Mucosa of rectum (tissue), 2 donors: ENCODE measurements around the gene DDX31.

Experiments used
- H3K27ac ChIP-seq, 2 donors: one replicate each; pipeline ENCODE4 v1.7.0; 2013; ENCODE audit warnings: inconsistent platforms in 2 of 2, low read depth in 2 of 2, low read length in 2 of 2
- H3K27me3 ChIP-seq, 2 donors: one replicate each; pipeline ENCODE4 v1.7.0; 2013; ENCODE audit warnings: low read length in 2 of 2; ENCODE audit not compliant: control insufficient read depth in 2 of 2, insufficient read depth in 2 of 2
- H3K36me3 ChIP-seq, 2 donors: one replicate each; pipeline ENCODE4 v1.7.0; 2013; ENCODE audit warnings: low read length in 2 of 2; ENCODE audit not compliant: control insufficient read depth in 2 of 2, insufficient read depth in 2 of 2
- H3K4me1 ChIP-seq, 2 donors: one replicate each; pipeline ENCODE4 v1.7.0; 2013; ENCODE audit warnings: low read length in 2 of 2, mild to moderate bottlenecking in 1 of 2; ENCODE audit not compliant: control insufficient read depth in 2 of 2, insufficient read depth in 2 of 2
- H3K4me3 ChIP-seq, 2 donors: one replicate each; pipeline ENCODE4 v1.7.0; 2013; ENCODE audit warnings: low read length in 2 of 2
- H3K9ac ChIP-seq, 2 donors: one replicate each; pipeline ENCODE4 v1.7.0; 2013; ENCODE audit warnings: low read length in 2 of 2, low read depth in 1 of 2, mild to moderate bottlenecking in 1 of 2
- H3K9me3 ChIP-seq, 2 donors: one replicate each; pipeline ENCODE4 v1.7.0; 2013; ENCODE audit warnings: low read length in 2 of 2; ENCODE audit not compliant: control insufficient read depth in 2 of 2
- donor health status: healthy.
- donor health status: Normal muscosa, but diverticular disease.

The DDX31 gene

GRCh38 chr9:132547052-132547431 is 122.7 kb downstream of the DDX31 start:
- peaks cover 5 to 6% of the 10 kb centered on the region in 2 donors for H3K27me3 ChIP-seq
- no peaks in the 10 kb centered on the region for H3K9me3 ChIP-seq
- H3K36me3 ChIP-seq: no peaks in the 10 kb centered on the region
- H3K9ac ChIP-seq: no peak overlapping the region
- H3K4me3 ChIP-seq: no peak overlapping the region
- H3K4me1 ChIP-seq: peaks cover 0 to 9% of the 10 kb centered on the region in 2 donors
- no peak overlapping the region for H3K27ac ChIP-seq

- Histone ChIP-seq H3K9me3 (no peaks in the 10 kb centered on the region), H3K4me1 (peaks cover 0 to 9% of the 10 kb centered on the region in 2 donors), H3K9ac (no peak overlapping the region), H3K27me3 (peaks cover 5 to 6% of the 10 kb centered on the region in 2 donors), H3K4me3 (no peak overlapping the region), H3K27ac (no peak overlapping the region), H3K36me3 (no peaks in the 10 kb centered on the region)
These were observed 123.4 kb downstream of the DDX31 start for GRCh38 chr9:132546148-132547051.

DNA sequence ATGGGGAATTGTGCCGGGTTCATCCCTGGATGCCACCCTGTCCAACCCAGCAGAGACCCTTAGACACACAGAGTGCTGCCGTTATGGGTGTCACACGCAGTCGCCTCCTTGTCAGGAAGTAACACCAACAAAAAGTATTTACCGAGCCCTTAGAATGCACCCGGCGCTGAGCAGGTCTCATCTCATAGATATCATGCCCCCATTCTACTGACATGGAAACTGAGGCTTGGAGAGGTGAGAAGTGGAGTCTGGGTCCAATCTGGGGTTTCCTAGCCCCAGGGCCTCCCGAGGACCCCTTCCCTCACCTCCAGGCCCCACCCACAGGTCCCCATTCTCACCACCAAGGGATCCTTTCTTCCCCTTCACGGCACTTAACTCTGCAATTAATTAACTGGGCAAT is 124.2 kb downstream of the DDX31 start:
- no peaks in the 10 kb centered on the region for H3K36me3 ChIP-seq
- no peak overlapping the region for H3K9ac ChIP-seq
- H3K9me3 ChIP-seq: no peaks in the 10 kb centered on the region
- peaks cover 0 to 9% of the 10 kb centered on the region in 2 donors for H3K4me1 ChIP-seq
- H3K27me3 ChIP-seq: peaks cover 4 to 6% of the 10 kb centered on the region in 2 donors
- no peak overlapping the region for H3K27ac ChIP-seq
- H3K4me3 ChIP-seq: no peak overlapping the region

DNA sequence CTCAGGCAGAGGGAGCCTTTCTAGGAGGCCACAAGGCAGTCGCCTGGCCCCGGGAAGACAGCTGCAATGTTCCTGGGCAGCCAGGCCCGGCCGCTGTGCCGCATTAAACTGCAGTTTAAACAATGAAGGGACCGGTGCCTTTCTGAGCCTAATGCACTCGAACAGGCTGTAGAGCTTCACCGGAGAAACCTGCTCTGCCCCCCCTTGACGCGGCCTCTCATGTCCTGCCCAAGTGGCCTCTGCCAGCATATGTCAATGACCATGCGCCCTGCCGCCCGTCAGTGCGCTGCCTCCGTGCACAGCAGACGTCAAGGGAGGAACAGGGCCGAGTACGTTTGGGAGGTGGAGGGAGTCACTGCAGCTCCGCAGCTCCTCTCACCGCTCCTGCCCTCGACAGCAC is 125.8 kb downstream of the DDX31 start:
- Histone ChIP-seq H3K4me1 (peaks cover 0 to 12% of the 10 kb centered on the region in 2 donors), H3K27me3 (peaks cover 4 to 6% of the 10 kb centered on the region in 2 donors), H3K9me3 (no peaks in the 10 kb centered on the region), H3K9ac (no peak overlapping the region), H3K36me3 (no peaks in the 10 kb centered on the region), H3K27ac (no peak overlapping the region), H3K4me3 (no peak overlapping the region)

- H3K9ac ChIP-seq: no peak overlapping the region
- no peak overlapping the region for H3K4me3 ChIP-seq
- H3K36me3 ChIP-seq: no peaks in the 10 kb centered on the region
- H3K9me3 ChIP-seq: no peaks in the 10 kb centered on the region
- H3K27ac ChIP-seq: no peak overlapping the region
- peaks cover 0 to 13% of the 10 kb centered on the region in 2 donors for H3K4me1 ChIP-seq
- H3K27me3 ChIP-seq: peaks cover 4 to 6% of the 10 kb centered on the region in 2 donors
These were observed 126.5 kb downstream of the DDX31 start for GRCh38 chr9:132543251-132543650.
